ENCODE results near the gene ABR. TPM values are rescaled to one million over a fixed set of nuclear protein-coding genes. Genes with fewer than 3 reads are reported as not detected.

The ABR gene
- total and polyA plus RNA-seq, 3 donors from 2014 or later: 30.6 to 52.7 (median 42.1) TPM

- Histone ChIP-seq H3K4me1 (peaks cover 5% of the 10 kb centered on the region), H3K9me3 (no peaks in the 10 kb centered on the region), H3K36me3 (ENCODE audit: low read depth, missing control alignments) (no peaks in the 10 kb centered on the region), H3K27me3 (no peaks in the 10 kb centered on the region), H3K4me3 (no peak overlapping the region), H3K27ac (no peak overlapping the region)
- intact Hi-C loops (cut with DNase I; ENCODE audit: low total_unique reads): no loop called here
- no peak for TF ChIP-seq POLR2A (IDR thresholded peaks at IDR 0.05)
- no peak for TF ChIP-seq CTCF (IDR thresholded peaks at IDR 0.05)
- WGBS, 2 donors: 96 to 100% methylated on average over 3 to 16 of the region's 16 CpGs
- no peak for DNase-seq
Measured at GRCh38 chr17:953767-954166, 226.0 kb downstream of the ABR start.

Small RNA genes within 50 kb of the gene (microRNA-seq; reads per million reads assigned to microRNA genes)
- 0 reads per million in 2 donors for gene MIR3183 (ENCODE audit: borderline number of aligned reads in 2 of 2, borderline replicate concordance in 1 of 2)

Small RNA genes within 50 kb of the gene (small RNA-seq; reads per million reads assigned to genes)
- gene AC016292.2 (0 reads per million in 2 donors), gene MIR3183 (0 reads per million in 2 donors), gene RF00017 (0 reads per million in 2 donors)

Other genes with a start within 250 kb of the ABR start
- gene NXN, start 200.2 kb downstream of the ABR start, total RNA-seq: 10 to 100 TPM; 22.9 to 26.0 TPM
- 23.0 TPM for gene NXN, start 200.2 kb downstream of the ABR start, polyA plus RNA-seq (ENCODE audit: insufficient read depth, low read depth, low replicate concordance)
- gene TIMM22, start 182.9 kb downstream of the ABR start, total RNA-seq: 10 to 100 TPM; 18.3 to 19.1 TPM
- 18.2 TPM for gene TIMM22, start 182.9 kb downstream of the ABR start, polyA plus RNA-seq (ENCODE audit: insufficient read depth, low read depth, low replicate concordance)
- under 1 TPM; 0.56 to 0.79 TPM for gene BHLHA9, start 90.5 kb upstream of the ABR start, total RNA-seq
- gene BHLHA9, start 90.5 kb upstream of the ABR start, polyA plus RNA-seq (ENCODE audit: insufficient read depth, low read depth, low replicate concordance): not detected
- gene TRARG1, start 99.7 kb upstream of the ABR start, total RNA-seq: 1 to 10 TPM in 1 of 2 donors, under 1 TPM in 1; 0.99 to 1.3 TPM
- 1.3 TPM for gene TRARG1, start 99.7 kb upstream of the ABR start, polyA plus RNA-seq (ENCODE audit: insufficient read depth, low read depth, low replicate concordance)
- 100 to 1,000 TPM; 678 to 749 TPM for gene YWHAE, start 220.2 kb upstream of the ABR start, total RNA-seq
- 649 TPM for gene YWHAE, start 220.2 kb upstream of the ABR start, polyA plus RNA-seq (ENCODE audit: insufficient read depth, low read depth, low replicate concordance)